H4 (cell line): ENCODE data around the gene RIBC2. TPM values are rescaled to one million over a fixed set of nuclear protein-coding genes. Genes with fewer than 3 reads are reported as not detected.
"Not testable (repeated sequence)": the region's sequence is repeated elsewhere in the genome, so short reads cannot be mapped to it uniquely, and the experiment has no call there.

ENCODE experiments used
- DNase-seq: peaks from one replicate; pipeline ENCODE4 v3.0.0-alpha.2; 2015; ENCODE audit warnings: low spot score
- total RNA-seq: library from RNA; depleted of rRNA; stranded (reverse); fragments of >200 nt; shearing (Covaris generic); gene quantifications from 2 replicates; pipeline ENCODE4 v1.2.3, GENCODE V29; 2014

RIBC2 gene
- total RNA-seq, 1 experiment from 2014 or later = not detected

DNA sequence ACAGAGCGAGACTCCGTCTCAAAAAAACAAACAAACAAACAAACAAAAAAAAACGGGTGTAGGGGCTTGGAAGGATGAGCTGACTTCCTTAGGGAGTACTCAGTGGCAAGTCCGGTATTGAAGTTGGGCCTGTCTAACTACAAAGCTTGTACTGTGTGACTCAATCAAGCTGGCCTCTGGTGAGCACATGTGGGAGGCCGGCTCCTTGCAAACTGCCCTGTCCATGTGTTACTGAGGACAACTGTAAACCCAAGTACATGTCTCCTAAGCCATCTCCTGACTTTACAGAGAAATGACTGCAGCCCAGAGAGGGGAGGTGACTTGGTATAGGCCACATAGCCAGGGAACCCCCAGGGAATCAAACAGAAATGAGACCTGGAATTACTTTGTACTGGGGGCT, 11.6 kb downstream of the RIBC2 start:
- DNase-seq = no peak

DNA sequence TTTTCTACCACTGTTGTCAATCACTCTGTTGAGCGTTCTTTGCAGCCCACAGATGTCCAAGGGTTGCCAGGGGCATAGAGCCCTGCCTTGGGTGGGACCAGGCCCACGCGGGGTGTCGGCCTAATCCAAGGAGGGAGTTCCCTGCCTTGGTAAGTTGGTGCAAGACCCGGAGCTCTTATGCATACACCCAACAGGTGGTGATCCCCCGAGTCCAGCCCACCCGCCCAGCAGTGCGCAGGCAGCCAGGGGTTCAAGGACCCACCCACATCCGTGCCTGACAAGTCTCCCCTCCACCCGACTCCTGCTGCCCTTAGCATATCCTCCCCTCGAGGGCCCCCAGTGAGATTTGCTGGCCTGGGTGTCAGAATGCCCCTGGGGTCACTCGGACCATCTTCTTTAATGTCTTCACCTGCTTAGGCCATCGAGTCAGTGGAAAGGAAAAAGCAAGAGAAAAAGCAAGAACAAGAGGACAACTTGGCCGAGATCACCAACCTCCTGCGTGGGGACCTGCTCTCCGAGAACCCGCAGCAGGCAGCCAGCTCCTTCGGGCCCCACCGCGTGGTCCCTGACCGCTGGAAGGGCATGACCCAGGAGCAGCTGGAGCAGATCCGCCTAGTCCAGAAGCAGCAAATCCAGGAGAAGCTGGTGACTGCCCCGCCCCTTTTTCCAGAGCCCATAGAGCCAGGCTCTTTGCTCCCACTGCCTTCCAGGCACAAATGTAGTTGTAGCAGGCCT, 12.2 kb downstream of the RIBC2 start:
- no peak for DNase-seq

DNA sequence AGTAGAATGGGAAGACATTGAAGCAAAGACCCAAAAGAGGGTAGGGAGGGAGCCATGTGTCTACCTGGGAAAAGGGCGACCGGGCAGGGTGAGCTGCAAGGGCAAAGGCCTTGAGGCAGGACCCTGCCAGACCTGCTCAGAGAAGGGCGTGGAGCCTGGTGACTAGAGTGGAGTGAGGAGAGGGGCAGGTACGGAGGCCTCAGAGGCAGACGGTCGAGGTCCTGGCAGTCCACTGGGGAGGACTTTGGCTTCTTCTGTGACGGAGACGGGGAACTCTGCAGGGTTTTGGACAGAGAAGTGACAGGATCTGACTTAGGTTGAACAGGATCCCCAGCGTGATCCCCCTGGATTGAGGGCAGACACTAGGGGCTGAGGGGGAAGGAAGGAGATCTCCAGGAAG, 12.9 kb downstream of the RIBC2 start:
- DNase-seq = no peak

DNA sequence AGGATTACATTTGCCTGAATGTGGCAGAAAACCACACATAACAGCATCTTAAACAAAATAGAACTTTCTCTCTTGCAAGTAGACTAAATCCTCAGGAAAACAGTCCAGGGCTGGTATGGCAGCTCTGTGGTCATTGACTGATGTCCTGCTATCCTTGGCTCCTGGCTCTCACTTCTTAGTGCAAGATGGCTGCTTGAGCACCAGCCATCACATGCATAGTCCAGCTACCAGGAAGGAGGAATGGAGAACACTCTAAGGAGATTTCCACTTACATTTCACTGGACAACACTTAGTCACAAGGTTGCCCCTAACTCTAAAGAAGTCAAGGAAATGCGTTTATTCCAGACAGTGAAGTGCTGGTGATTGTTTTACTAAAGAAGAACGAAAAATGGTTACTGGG, 13.6 kb downstream of the RIBC2 start:
- no peak for DNase-seq

DNA sequence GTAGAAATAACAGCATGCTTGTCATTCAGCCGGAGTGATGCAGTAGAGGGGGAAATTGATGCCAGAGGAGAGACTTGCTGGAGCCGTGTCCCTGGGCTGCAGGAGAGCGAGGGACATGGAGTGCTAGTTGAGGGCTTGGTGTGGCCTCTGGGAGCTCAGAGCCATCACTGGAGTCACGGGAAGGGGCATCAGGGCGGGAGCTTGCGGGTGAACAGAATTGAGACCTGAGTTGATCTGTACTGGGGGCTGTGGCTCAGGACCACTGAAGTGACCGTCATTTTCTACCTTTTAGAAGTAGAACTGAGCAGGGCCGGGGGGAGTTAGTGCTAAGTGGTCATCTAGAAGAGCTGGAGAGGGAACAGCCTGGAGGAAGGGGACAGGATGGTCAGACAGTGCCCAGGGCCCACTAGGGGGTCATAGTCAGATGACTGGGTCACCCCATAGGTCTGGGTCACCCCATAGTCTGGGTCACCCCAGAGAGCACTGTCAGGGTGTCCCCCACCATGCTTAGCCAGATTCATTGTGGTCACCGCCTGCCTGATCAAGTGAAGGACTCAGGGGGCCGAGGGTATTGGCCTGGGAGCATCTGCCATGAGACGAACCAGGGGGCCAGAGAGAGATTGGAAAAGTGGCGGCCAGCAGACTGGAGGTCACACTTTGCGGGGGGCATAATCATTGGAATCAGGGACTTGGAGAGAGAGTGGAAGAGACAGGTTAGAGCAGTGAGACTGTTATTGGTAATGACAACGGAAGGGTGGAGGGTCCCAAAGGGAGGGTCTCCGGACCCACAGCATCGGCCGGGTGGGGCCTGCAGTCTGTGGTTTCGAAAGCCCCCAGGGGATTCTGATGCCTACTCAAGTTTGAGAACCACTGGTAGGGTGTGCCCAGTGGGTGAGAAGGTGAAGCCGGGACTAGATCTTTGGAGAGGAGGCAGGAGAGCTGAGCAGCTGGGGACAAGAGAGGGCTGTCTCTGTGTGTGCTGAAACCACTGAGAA, 15.2 kb downstream of the RIBC2 start:
- DNase-seq = no peak

DNA sequence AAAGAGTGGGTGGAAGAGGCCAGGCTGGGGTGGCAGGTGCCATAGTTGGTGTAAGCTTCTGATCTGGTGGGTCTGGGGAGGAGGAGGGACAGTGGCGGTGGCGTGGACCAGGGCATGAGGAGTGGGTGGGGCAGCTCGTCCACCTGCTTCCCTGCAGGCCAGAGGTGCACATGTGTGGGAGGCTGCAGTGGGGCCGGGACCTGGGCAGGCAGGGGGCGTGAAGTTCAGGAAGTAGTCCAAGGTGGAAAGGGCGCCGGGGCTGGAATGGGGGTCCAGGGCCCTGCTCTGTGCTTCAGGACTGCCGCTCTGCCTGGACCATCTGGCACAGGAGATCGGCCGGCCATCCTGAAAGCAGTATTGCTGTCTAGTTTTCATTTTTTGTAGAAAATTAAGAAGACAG, 15.9 kb downstream of the RIBC2 start:
- DNase-seq = no peak

DNA sequence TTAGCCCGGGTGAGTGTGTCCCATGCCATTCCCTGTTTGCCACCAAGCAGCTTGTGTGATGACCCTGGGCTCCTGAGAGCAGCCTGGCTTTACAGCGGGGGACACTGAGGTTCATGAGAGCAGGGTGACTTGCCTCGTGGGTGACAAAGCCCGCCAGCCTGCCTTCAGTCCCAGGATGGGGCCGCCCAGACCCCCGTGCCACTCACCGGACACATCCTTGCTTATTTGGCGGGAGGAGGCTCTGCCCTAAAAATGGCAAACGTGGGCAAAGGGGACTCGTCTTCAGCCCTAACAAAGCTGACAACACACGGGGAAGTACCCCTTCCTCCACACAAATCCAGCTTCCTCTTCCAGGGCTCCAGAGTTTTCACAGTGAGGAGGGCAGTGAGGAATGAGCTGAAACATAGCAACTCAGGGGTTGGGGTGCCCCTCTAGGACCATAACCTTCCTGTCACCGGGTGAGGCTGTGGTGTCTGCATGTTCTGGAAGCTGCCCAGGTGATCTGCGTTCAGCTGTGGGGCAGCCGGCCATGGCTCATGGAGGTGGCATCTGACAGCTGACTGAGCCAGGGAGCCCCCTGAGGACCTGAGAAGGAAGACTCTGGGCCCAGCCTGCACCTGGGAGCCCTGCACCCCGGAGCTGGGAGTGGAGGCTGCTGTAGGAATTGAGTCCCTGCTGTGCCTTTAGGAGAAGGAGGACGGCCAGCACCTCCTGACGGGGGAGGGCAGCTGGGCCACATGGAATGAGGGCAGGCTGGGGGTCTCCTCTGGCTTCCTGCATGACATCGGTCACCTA, 16.7 kb downstream of the RIBC2 start:
- no peak for DNase-seq

DNA sequence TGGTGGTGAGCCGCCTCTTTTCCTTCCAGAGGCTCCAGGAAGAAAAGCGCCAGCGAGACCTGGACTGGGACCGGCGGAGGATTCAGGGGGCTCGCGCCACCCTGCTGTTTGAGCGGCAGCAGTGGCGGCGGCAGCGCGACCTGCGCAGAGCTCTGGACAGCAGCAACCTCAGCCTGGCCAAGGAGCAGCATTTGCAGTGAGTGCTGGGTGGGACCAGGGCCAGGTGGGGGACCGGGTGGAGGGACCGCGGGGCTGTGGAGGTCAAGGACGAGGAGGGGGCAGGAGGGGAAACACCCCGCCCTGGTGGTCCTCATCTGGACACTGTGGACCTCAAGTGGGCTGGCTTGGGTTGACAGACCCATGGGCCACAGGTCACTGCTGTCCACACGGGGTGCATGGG, 17.4 kb downstream of the RIBC2 start:
- no peak for DNase-seq

DNA sequence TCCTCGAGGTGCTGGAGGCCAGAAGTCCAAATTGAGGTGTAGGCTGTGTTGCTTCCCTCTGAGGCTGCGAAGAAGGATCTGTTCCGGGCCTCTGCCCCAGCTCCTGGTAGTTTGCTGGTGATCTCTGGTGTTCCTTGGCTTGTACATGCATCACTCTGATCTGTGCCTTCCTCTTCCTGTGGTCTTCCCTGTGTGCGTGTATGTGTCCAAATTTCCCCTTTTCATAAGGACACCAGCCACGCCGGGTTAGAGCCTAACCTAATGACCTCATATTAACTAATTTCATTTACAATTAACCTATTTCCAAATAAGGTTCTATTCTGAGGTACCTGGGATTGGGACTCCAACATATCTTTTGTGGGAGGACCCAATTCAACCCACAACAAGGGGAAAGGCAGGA, 21.5 kb downstream of the RIBC2 start:
- no peak for DNase-seq

DNA sequence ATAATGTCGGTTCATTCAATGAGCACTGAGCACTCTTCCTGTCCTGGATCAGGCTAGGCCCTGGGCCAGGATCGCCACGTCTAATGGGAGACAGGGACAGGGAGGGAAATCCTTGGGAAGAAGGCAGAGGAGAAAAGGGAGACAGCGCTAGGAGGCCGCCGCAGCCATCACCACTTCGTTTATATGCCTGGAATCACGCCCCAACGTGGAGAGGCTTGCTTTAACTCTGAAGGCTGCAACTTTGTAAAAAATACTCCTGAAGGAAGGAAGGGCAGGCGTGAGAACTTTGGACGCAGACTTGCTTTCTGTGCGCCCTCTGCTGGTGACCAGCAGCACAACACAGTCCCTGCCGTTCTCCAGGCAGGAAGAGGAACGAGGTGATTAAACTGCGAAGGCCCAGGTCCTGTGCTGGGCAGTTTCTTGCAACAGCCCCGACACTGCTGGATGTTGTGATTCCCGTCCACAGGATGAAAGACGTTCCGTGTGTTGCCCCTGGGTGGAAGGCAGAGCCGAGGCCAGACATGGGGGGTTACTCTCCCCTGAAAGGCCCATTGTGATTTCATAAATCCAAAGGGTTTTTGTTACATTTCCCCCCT, 22.1 kb downstream of the RIBC2 start:
- peak; percentile 90 for DNase-seq

DNA sequence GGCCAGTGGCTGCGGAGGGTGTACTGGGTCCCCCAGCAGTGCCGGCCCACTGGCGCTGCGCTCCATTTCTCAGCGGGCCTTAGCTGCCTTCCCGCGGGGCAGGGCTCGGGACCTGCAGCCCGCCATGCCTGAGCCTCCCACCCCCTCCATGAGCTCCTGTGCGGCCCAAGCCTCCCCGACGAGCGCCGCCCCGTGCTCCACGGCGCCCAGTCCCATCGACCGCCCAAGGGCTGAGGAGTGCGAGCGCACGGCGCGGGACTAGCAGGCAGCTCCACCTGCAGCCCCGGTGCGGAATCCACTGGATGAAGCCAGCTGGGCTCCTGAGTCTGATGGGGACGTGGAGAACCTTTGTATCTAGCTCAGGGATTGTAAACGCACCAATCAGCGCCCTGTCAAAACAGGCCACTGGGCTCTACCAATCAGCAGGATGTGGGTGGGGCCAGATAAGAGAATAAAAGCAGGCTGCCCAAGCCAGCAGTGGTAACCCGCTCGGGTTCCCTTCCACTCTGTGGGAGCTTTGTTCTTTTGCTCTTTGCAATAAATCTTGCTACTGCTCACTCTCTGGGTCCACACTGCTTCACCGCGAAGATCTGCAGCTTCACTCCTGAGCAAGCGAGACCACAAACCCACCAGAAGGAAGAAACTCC, 23.5 kb downstream of the RIBC2 start:
- not testable (repeated sequence) for DNase-seq

DNA sequence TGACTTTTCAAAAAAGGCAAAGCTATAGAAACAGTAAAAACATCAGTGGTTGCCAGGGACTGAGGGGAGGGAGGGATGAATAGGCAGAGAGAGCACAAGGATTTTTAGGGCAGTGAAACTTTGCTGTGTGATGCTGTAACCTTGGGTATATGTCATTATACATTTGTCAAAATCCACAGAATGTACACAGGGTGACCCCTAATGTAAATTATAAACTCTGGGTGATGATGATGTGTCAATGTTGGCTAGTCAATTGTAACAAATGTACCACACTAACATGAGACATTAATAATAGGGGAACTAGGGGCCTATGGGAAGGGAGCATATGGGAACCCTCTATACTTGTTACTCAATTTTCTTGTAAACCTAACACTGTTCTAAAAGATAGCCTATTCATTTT, 24.8 kb downstream of the RIBC2 start:
- DNase-seq = no peak

DNA sequence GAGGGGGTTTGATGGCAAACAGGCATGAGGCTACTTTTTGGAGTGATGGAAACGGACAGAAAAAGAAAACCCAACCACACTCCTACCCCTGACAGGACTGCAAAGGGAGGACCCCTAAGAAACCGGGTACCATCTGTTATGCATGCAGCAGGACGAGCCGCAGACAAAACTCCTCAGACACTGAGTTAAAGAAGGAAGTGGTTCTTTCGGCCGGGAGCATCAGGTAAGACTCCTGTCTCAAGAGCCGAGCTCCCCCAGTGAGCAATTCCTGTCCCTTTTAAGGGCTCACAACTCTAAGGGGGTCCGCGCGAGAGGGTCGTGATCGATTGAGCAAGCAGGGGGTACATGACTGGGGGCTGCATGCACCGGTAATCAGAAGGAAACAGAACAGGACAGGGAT, 27.2 kb downstream of the RIBC2 start:
- not testable (repeated sequence) for DNase-seq

DNA sequence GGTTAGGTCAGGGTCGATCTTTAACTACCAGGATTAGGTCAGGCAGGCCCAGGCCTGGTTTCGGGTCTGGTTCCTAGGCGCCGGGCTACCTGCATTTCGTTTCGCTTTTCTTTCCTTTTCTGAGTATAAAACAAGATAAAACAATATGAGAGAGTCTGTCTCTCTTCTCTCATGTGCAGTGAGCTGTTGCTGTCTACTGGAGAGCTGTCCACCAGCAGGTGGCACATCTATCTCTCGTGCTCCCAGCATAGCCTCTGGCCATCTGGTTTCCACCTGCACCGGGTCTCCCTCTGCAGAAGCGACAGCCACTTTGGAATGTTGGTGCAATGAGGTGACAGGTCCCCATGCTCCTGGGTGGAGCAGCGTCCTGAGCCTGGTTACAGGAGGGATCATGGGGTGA, 27.6 kb downstream of the RIBC2 start:
- peak; percentile 58 for DNase-seq

DNA sequence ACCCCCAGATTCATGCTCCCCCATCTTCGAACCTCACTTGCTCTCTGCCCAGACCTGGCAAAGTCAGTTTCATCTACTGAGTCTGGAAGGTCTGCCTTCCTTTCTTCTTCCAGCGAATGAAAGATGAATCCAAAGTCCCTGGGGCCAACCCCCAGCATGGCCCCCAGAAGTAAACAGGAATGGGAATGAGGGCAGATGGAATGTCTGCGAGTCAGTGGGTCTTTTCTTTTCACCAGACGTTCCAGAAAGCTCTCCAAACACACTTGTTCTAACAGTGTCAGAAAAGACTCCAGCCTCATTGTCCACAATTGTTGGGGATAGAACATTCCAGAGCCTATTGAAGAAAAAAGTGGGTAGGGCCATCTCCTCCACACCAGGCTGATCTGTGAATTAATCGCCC, 28.6 kb downstream of the RIBC2 start:
- no peak for DNase-seq

DNA sequence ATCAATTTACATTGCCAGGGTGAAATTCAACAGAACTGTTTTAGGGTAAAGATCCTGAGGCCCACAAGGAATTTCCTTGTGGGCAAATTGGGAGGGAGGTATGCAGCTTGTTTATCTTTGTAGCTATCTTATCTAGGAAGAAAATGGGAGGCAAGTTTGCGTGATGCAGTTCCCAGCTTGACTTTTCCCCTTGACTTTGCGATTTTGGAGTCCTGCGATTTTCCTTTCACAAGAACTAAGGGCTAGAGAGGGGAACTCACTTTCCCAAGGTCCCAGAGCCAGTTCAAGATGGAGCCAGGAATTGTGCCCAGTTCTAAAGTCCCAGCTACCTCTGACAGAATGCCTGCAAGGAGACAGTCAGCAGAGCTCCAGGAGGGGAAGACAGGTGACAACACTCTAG, 30.7 kb downstream of the RIBC2 start:
- no peak for DNase-seq

DNA sequence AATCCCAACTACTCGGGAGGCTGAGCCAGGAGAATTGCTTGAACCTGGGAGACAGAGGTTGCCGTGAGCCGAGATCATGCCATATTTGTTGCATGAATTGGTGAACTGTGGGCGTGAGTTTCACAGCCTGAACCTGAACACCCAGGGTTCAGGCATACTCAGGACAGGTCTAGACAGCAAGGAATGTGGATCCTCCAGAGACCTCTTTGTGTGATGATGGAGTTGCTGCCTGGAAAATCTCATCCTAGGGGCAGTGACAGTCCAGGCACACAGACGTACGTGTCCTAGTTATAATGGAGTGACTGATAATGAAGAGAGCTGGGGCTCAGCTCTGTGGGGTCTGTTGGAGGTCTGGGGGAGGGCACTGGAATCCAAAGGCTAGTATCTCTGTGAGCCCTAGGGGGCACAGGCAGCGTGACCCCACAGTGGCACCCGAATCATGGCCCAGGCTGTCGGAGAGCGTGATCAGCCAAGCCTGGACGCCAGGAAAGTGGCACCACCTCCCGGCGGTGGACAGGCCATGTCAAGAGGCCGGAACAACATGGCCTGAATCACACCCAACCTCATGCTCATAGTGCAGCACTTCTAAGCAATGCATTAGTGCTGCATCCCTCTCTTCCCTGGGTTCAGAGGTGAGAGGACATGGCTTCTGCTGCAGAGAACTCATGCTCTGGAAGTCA, 31.7 kb downstream of the RIBC2 start:
- no peak for DNase-seq

DNA sequence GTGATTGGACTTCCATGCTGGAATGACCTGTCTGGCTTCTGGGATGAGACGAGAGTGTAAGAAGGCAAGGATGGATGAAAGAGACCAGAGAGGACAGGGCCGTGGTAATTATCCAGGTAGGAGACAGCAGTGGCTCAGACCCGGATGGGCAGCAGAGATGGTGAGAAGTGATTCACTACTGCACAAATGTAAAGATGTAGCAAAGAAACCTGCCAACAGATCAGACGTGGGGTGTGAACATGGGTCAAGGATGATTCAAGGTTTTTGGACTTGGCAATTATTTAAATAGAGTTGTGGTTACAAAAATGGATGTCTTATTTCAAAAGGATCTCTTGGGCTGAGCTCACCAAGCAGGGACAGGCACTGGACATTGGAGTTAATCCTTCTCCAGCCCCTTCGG, 32.7 kb downstream of the RIBC2 start:
- no peak for DNase-seq

DNA sequence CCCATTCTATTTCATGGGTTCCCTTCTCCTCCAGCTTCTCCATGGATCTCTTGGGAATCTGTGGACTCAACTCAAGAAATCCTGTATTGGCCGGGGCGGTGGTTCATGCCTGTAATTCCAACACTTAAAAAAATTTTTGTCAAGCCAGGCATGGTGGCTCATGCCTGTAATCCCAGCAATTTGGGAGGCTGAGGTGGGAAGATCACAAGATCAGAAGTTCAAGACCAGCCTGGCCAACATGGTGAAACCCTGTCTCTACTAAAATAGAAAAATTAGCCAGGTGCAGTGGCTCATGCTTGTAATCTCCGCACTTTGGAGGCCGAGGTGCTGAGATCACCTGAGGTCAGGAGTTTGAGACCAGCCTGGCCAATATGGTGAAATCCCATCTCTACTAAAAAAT, 34.1 kb downstream of the RIBC2 start:
- not testable (repeated sequence) for DNase-seq

DNA sequence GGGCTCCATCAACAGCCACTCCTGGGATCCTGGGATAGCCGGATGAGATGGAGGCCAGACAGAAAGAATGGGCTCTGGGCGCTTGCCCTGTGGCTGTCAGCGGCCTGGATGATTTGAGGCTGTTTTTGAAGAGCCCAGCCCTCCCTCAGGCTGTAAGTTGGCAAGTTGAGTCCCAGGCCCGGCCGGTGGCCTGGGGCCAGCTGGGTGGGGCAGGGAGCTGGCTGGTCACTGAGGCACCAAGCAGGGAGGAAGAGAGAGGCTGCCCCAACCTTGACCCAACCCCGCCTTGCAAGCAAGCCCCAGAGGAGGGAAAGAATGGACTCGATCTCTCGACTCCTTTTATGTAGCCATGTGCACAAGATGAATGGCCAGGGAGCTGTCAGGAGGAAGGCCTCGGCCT, 34.9 kb downstream of the RIBC2 start:
- DNase-seq = no peak

DNA sequence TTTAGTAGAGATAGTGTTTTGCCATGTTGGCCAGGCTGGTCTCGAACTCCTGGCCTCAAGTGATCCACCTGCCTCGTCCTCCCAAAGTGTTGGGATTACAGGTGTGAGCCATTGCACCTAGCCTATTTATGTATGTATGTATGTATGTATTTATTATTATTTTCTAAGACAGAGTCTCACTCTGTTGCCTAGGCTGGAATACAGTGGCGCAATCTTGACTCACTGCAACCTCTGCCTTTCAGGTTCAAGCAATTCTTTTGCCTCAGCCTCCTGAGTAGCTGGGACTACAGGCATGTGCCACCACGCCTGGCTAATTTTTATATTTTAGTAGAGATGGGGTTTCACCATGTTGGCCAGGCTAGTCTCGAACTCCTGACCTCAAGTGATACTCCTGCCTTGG, 35.9 kb downstream of the RIBC2 start:
- DNase-seq = not testable (repeated sequence)
